Retinal pigment epithelial cell (primary cell): ENCODE measurements around the gene PALS2.

Source experiments
- DNase-seq: peaks from one replicate; pipeline ENCODE4 v3.0.0-alpha.2; 2010; ENCODE audit warnings: low read depth
- H3K4me3 ChIP-seq: 2 replicates; pipeline ENCODE4 v1.5.1; 2011; ENCODE audit warnings: mild to moderate bottlenecking, low read length, control low read depth, moderate library complexity
- TF ChIP-seq, protein P1 (sequence below): conservative IDR thresholded peaks from 2 replicates; pipeline ENCODE4 v1.5.1; 2011; ENCODE audit warnings: low read depth, low read length, control low read depth, inconsistent platforms

The PALS2 gene

DNA sequence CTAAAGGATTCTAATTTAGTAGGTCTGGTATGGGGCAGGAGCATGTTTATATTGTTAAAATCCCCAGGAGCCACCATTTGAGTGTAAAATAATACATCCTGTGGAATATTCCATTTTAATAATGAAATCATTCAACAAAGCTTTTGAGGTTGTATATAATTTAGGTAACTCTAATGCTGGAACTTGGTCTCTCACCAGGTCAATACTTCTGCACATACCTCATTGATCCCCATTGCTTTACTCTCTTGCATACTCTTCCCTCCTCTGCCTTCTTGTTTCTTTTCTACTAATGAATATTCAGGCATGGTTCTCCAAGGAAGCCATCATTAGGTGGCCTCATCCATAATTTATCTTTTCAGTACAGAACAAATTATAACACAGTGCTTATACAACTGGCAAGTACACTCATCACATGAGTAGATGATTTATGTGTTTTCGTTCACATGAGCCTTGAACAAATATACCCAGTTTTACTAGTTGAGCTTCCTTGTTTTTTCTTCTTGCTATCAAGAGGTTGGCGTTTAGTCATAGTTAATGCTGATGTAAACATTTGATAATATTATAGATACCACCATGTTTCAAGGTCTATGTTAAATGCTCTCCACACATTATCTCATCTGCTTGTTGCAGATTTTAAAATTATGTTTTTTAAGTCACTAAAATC, 7.2 kb downstream of the PALS2 start:
- no peak overlapping the region for H3K4me3 ChIP-seq
- DNase-seq = no peak
- TF ChIP-seq, protein P1, sequence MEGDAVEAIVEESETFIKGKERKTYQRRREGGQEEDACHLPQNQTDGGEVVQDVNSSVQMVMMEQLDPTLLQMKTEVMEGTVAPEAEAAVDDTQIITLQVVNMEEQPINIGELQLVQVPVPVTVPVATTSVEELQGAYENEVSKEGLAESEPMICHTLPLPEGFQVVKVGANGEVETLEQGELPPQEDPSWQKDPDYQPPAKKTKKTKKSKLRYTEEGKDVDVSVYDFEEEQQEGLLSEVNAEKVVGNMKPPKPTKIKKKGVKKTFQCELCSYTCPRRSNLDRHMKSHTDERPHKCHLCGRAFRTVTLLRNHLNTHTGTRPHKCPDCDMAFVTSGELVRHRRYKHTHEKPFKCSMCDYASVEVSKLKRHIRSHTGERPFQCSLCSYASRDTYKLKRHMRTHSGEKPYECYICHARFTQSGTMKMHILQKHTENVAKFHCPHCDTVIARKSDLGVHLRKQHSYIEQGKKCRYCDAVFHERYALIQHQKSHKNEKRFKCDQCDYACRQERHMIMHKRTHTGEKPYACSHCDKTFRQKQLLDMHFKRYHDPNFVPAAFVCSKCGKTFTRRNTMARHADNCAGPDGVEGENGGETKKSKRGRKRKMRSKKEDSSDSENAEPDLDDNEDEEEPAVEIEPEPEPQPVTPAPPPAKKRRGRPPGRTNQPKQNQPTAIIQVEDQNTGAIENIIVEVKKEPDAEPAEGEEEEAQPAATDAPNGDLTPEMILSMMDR = no peak

DNA sequence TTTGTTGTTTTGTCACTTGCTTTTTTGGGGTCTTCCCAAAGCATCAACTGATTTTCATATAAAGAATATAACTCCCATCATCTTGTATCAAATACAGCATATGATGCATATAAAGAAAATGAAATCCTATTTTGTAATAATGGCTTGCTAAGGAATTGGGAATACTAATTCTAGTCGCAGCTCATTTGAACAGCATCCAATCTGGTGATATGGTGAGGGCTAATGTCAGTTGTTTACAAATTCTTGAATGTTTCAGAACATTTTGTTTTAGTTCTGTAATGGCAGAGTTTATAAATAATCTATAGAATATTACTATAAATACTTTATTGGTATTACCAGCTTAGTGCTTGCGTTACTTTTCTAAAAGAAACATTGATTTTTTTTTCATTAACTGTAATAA, 8.9 kb downstream of the PALS2 start:
- H3K4me3 ChIP-seq = no peak overlapping the region
- TF ChIP-seq, protein P1 = no peak
- DNase-seq = no peak

DNA sequence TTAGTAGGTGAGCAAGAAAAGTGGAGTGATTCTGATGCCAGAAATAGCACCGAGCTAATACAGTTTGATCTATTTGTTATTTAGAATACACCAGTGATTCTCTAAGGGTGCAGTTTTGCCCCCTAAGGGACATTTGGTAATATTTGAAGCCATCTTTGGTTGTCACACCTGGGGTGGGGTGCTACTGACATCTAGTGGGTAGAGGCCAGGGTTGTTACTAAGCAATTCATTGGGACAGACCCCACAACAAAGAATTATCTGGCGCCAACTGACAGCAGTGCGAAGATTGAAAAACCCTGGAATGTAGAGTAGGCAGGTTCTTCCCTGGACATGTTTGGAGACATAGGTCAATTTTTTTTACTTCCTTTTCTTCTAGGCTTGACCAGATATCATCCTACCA, 14.6 kb downstream of the PALS2 start:
- TF ChIP-seq, protein P1 = peak; percentile 41
- no peak for DNase-seq
- no peak overlapping the region for H3K4me3 ChIP-seq

DNA sequence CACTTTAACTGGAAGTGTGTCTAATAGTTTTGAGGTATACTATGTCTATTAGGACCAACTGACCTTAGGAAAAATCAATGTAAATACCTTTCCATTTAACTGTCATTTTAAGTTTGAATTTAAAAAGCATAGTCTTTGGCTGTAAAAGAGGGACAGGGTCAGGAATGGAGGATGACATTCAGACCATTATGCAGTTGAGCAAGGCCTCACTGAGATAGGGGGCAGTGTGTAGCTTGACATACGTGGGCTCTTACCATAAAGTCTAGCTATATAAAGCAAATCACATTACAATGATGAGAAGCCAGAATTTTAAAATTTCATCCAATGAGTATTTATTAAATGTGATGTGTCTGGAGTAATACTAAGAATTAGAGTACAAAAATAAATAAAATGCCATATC, 17.9 kb downstream of the PALS2 start:
- TF ChIP-seq, protein P1 = peak; percentile 19
- no peak for DNase-seq

DNA sequence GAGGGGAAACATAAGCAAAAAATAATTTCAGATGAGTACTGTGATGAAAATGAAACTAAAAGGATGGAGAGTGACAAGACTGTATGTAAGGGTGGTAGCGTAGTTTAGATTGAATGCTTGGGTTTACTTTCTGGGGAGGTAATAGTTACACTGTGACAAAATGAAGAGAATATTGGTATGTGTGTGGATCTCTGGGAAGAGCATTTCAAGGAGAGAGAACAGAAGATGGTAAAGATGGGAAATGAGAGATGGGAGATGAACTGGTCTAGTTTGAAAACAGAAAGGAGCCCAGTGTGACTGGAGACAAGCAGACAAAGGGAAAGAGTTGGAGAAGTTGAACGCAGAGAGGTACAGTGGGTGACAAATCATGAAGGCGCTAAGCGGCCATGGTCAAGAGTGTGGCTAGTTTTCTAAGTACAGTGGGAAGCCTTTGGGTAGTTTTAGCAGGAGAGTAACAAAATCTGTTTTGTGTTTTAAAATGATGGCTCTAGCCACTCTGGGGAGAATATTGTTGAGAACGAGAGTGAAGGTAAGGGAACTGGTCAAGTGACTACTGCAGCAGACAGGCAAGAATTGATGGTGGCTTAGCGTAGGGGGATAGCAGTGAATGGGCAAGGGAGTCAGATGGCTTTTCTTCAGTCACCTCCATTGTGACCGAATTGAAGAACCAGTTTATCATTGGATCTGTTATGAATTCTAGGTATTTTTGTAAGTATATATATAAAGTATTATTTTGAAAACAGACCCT, 22.6 kb downstream of the PALS2 start:
- TF ChIP-seq, protein P1 = no peak
- DNase-seq = no peak
- H3K4me3 ChIP-seq = no peak overlapping the region

More for the DNA sequence above, 17.9 kb downstream of the PALS2 start:
- no peak overlapping the region for H3K4me3 ChIP-seq

DNA sequence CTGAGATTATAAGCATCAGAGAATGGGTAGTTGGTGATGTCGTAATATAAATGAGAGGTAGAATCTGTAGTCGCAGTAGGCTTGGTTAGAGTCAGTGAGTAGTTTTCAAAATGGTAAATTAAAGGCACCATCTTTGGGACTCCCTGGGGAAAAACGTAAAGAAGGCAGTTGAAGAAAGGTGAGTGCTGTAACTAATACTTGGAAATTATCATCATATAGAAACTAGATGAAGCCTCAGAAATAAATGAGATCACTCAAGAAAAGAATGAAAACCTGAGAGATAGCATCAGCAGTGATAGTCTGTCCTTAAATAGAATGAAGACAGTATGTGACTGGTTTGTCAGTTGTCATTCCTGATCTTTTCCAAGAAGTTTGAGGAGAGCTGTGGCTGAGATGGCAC, 23.8 kb downstream of the PALS2 start:
- TF ChIP-seq, protein P1 = no peak
- DNase-seq = no peak
- H3K4me3 ChIP-seq = no peak overlapping the region

DNA sequence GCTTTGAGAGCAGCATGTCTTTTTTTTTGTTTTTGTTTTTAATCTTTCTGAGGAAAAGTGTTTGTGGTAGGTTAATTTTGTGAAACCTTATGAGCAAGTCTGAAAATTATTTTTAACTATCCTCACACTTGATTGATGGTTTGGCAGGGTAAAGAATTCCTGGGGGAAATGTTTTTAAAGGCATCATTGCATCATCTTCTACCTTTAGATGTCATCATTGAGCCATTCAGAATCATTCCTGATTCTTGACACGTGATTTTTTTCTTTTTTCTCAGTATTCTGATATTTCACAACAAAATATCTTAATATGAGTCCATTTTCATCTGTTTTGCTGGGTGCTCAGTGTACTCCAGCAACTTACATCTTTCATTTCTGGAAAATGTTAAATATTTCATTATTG, 28.3 kb downstream of the PALS2 start:
- H3K4me3 ChIP-seq = no peak overlapping the region
- DNase-seq = no peak
- TF ChIP-seq, protein P1 = no peak
